SK-N-MC (cell line): ENCODE results near the gene LIPC.

Experiments
- EZH2 ChIP-seq: fragments of 200-600 bp; sonication (generic); IDR thresholded peaks from one replicate; pipeline ENCODE4 v1.6.1; 2017; ENCODE audit warnings: antibody characterized with exemption
- FOXP2 ChIP-seq: optimal IDR thresholded peaks from 2 replicates; pipeline ENCODE3; 2011; ENCODE audit warnings: mild to moderate bottlenecking, moderate library complexity; ENCODE audit not compliant: insufficient read depth; ENCODE audit errors: extremely low read length, control extremely low read depth

DNA sequence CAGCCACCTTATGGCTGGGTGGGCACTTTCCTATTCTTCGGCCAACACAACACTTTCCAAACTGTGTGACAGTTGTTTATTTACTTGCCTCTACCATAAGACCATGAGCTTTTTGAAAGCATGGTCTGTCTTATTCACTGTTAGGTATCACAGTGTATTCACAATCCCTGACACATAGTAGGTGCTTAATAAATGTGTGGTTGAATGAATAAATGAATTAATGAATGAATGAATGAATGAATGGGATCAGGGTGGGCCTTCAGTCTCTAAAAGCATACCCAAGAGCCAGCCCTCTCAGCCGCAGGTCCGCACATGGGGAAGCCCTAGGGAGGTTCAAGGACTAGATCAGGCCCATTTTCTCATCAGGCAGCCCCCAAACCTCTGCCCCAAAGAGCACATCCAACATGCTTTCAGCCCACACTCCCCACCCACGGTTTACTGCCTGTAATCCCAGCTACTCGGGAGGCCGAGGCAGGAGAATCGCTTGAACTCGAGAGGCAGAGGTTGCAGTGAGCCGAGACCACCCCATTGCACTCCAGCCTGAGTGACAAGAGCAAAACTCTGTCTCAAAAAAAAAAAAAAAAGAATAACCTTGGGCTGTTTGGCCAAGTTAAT is 95.9 kb downstream of the LIPC start:
- TF ChIP-seq FOXP2 (no peak), EZH2 (no peak)
